Glutamatergic neuron (in vitro differentiated cells): Measurements from ENCODE around the gene FOXL3. TPM values are rescaled to one million over a fixed set of nuclear protein-coding genes. Genes with fewer than 3 reads are reported as not detected.

ENCODE experiments used
- DNase-seq: peaks from one replicate; pipeline ENCODE4 v3.0.0; 2022
- H3K27ac Mint-ChIP-seq: one replicate; pipeline ENCODE4 v1.8.0; 2020; ENCODE audit warnings: mild to moderate bottlenecking, mixed read lengths, inconsistent platforms; ENCODE audit not compliant: unreplicated experiment
- H3K27me3 Mint-ChIP-seq: one replicate; pipeline ENCODE4 v1.8.0; 2020; ENCODE audit warnings: mild to moderate bottlenecking, moderate library complexity, mixed read lengths, inconsistent platforms; ENCODE audit not compliant: unreplicated experiment
- H3K36me3 Mint-ChIP-seq: one replicate; pipeline ENCODE4 v1.8.0; 2020; ENCODE audit warnings: mild to moderate bottlenecking, mixed read lengths, inconsistent platforms; ENCODE audit not compliant: unreplicated experiment
- H3K4me1 Mint-ChIP-seq: one replicate; pipeline ENCODE4 v1.8.0; 2020; ENCODE audit warnings: mild to moderate bottlenecking, low read depth, mixed read lengths, inconsistent platforms; ENCODE audit not compliant: unreplicated experiment
- H3K4me3 Mint-ChIP-seq: one replicate; pipeline ENCODE4 v1.8.0; 2020; ENCODE audit warnings: mild to moderate bottlenecking, mixed read lengths, inconsistent platforms; ENCODE audit not compliant: unreplicated experiment
- H3K9me3 Mint-ChIP-seq: one replicate; pipeline ENCODE4 v1.8.0; 2020; ENCODE audit warnings: mild to moderate bottlenecking, moderate library complexity, mixed read lengths, inconsistent platforms; ENCODE audit not compliant: unreplicated experiment
- CTCF ChIP-seq: fragments of 200-600 bp; sonication (generic); IDR thresholded peaks from one replicate; pipeline ENCODE4 v1.5.0; 2021; ENCODE audit not compliant: partially characterized antibody, unreplicated experiment
- total RNA-seq: library from RNA; stranded (reverse); fragmentation: NEBNext Ultra II Directional; extraction: Animal tissue kit (Norgen Biotek cat#: 25700); gene quantifications from one replicate; pipeline ENCODE4 v1.2.1, GENCODE V29; 2021; ENCODE audit not compliant: unreplicated experiment

The FOXL3 gene
- total RNA-seq, 1 donor from 2014 or later = not detected

DNA sequence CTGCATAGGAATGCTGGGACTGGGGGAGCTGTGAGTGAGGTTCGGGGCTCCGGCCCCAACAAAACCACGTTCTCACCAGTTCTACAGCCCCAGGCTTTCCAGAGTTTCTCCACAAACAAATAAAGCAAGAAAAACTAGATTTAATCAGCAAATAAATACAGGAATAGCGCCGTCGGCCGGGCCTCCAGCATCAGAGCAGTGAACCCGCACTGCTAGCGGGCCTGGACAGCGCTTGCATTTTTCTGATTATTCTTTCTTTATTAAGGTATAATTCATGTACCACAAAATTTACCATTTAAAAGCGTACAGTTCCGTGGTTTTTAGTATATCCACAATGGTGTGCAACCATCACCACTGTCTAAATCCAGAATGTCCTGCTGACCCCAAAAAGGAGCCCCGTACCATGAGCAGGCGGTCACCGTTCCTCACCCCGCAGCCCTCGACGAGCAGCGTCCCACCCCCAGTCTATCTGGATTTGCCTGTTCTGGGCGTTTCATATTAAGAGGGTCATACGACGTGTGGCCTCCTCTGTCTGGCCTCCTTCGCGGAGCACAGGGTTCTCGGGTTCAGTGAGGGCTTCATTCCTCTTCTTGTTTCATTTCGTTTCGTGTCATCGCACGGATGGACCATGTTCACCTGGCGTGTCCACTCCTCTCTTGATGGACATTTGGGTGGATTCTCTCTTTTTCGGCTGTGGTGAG lies 35.5 kb upstream of the FOXL3 start:
- no peak for TF ChIP-seq CTCF
- Mint-ChIP-seq H3K36me3 (peaks cover 31% of the 10 kb centered on the region), H3K9me3 (peaks cover 33% of the 10 kb centered on the region), H3K4me1 (peaks cover 2% of the 10 kb centered on the region), H3K27ac (peak overlapping the region; percentile 55), H3K27me3 (peaks cover 18% of the 10 kb centered on the region), H3K4me3 (no peak overlapping the region)
- peak; percentile 2 for DNase-seq

DNA sequence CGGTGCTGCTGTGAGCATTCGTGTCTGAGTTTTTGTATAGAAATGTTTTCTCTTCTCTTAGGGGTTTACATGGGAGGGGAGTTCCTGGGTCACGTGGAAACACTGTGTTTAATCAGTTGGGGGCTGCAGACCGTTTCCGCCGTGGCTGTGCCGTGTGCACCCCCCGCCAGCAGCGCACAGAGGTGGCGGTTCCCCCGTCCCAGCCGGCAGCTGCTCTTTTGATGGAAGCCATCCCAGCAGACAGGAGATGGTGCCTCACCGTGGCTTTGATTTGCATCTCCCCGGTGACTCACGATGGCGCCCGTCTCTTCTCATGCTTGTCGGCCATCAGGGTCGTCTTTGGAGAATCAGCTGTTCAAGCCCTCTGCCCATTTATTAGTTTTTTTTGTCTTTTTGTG lies 34.9 kb upstream of the FOXL3 start:
- peak overlapping the region; percentile 55 for H3K27ac Mint-ChIP-seq
- peaks cover 33% of the 10 kb centered on the region for H3K36me3 Mint-ChIP-seq
- peak; percentile 3 for DNase-seq
- H3K9me3 Mint-ChIP-seq = peaks cover 34% of the 10 kb centered on the region
- no peak for TF ChIP-seq CTCF
- peaks cover 15% of the 10 kb centered on the region for H3K27me3 Mint-ChIP-seq
- H3K4me1 Mint-ChIP-seq = peaks cover 2% of the 10 kb centered on the region
- H3K4me3 Mint-ChIP-seq = no peak overlapping the region

GRCh38 chr7:255721-256361 lies 34.1 kb upstream of the FOXL3 start:
- no peak for TF ChIP-seq CTCF
- peaks cover 38% of the 10 kb centered on the region for H3K9me3 Mint-ChIP-seq
- DNase-seq = peak; percentile 9
- peaks cover 17% of the 10 kb centered on the region for H3K27me3 Mint-ChIP-seq
- peaks cover 36% of the 10 kb centered on the region for H3K36me3 Mint-ChIP-seq
- no peak overlapping the region for H3K27ac Mint-ChIP-seq
- no peak overlapping the region for H3K4me3 Mint-ChIP-seq
- peaks cover 2% of the 10 kb centered on the region for H3K4me1 Mint-ChIP-seq

DNA sequence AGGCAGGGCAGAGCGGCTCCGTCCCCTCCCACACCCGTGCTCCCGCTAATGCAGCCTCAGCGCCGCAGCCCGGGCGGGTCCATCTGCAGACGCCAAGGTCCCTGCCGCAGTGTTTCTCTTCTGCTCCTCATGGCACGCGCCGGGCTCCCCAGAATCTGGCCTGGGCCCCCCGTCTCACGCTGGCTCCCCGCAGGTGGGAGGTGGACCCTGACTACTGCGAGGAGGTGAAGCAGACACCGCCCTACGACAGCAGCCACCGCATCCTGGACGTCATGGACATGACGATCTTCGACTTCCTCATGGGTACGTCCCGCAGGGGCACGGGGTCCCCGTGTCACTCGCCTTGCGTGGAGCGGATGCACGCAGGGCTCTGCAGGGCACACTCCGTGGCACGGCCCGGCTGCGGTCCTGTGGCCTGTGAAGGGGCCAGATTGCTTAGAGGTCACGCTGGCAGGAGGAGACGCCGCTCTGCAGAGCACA lies 33.5 kb upstream of the FOXL3 start:
- Mint-ChIP-seq H3K9me3 (peaks cover 42% of the 10 kb centered on the region), H3K4me3 (no peak overlapping the region), H3K27me3 (peaks cover 21% of the 10 kb centered on the region), H3K4me1 (peaks cover 2% of the 10 kb centered on the region), H3K27ac (peak overlapping the region; percentile 33), H3K36me3 (peaks cover 39% of the 10 kb centered on the region)
- TF ChIP-seq CTCF = no peak
- DNase-seq = peak; percentile 2
